Ecto neural progenitor cell (in vitro differentiated cells): ENCODE data around the gene PAEP.

Source experiments
- DNase-seq: peaks from one replicate; pipeline ENCODE4 v3.0.0-alpha.2; 2018; ENCODE audit warnings: low spot score

The PAEP gene

GRCh38 chr9:135551031-135551430 lies 10.5 kb upstream of the PAEP start:
- DNase-seq, result peak; percentile 39

- DNase-seq, result peak; percentile 41
These were observed 10.1 kb upstream of the PAEP start for GRCh38 chr9:135551456-135551855.

GRCh38 chr9:135552021-135552697 lies 9.4 kb upstream of the PAEP start:
- DNase-seq, result peak; percentile 41

GRCh38 chr9:135552698-135553171 lies 8.8 kb upstream of the PAEP start:
- DNase-seq, result peak; percentile 47

- DNase-seq, result no peak
These were observed 6.8 kb upstream of the PAEP start for GRCh38 chr9:135554718-135555117.

- no peak for DNase-seq
These were observed 6.4 kb upstream of the PAEP start for GRCh38 chr9:135555203-135555602.

GRCh38 chr9:135555910-135556309 lies 5.6 kb upstream of the PAEP start:
- DNase-seq, result no peak

- peak; percentile 32 for DNase-seq
These were observed 1.9 kb upstream of the PAEP start for GRCh38 chr9:135559606-135560005.

GRCh38 chr9:135562235-135562745 lies 734 bp downstream of the PAEP start:
- peak; percentile 31 for DNase-seq

GRCh38 chr9:135563039-135563476 lies 1.5 kb downstream of the PAEP start:
- peak; percentile 36 for DNase-seq

- DNase-seq, result no peak
These were observed 2.3 kb downstream of the PAEP start for GRCh38 chr9:135563858-135564257.

GRCh38 chr9:135565141-135565628 lies 3.6 kb downstream of the PAEP start:
- no peak for DNase-seq

GRCh38 chr9:135565636-135566035 lies 4.1 kb downstream of the PAEP start:
- DNase-seq, result no peak

GRCh38 chr9:135566552-135566951 lies 5.0 kb downstream of the PAEP start:
- no peak for DNase-seq

GRCh38 chr9:135567311-135567710 lies 5.8 kb downstream of the PAEP start:
- DNase-seq, result no peak

GRCh38 chr9:135568026-135568425 lies 6.5 kb downstream of the PAEP start:
- no peak for DNase-seq

- no peak for DNase-seq
These were observed 8.9 kb downstream of the PAEP start for GRCh38 chr9:135570456-135570855.

- no peak for DNase-seq
These were observed 10.7 kb downstream of the PAEP start for GRCh38 chr9:135572233-135572632.

- no peak for DNase-seq
These were observed 11.6 kb downstream of the PAEP start for GRCh38 chr9:135573124-135573523.

- DNase-seq, result peak; percentile 42
These were observed 12.8 kb downstream of the PAEP start for GRCh38 chr9:135574331-135574730.

- DNase-seq, result peak; percentile 36
These were observed 13.4 kb downstream of the PAEP start for GRCh38 chr9:135574943-135575342.

- no peak for DNase-seq
These were observed 14.6 kb downstream of the PAEP start for GRCh38 chr9:135575995-135576631.

GRCh38 chr9:135577256-135577655 lies 15.7 kb downstream of the PAEP start:
- DNase-seq, result no peak
